ENCODE measurements around the gene SPACA7. TPM values are rescaled to one million over a fixed set of nuclear protein-coding genes. Genes with fewer than 3 reads are reported as not detected.
"Not testable (repeated sequence)": the region's sequence is repeated elsewhere in the genome, so short reads cannot be mapped to it uniquely, and the experiment has no call there.

Gene SPACA7
- total and polyA plus RNA-seq, 9 of the 15 experiments (the other 6 are each of a cell fraction or from before 2014, with no cell fraction given), result not detected

- TF ChIP-seq RERE (CRISPR knock-in tag; IDR thresholded peaks at IDR 0.05; ENCODE audit: borderline replicate concordance) (no peak), ZNF146 (CRISPR knock-in tag; IDR thresholded peaks at IDR 0.05; ENCODE audit: unreplicated experiment) (no peak), HLTF (IDR thresholded peaks at IDR 0.05) (no peak), ILK (tag; IDR thresholded peaks at IDR 0.05; ENCODE audit: borderline replicate concordance, low read depth) (no peak), ZNF644 (tag; IDR thresholded peaks at IDR 0.05; ENCODE audit: low read depth) (no peak), ZKSCAN8 (CRISPR knock-in tag; IDR thresholded peaks at IDR 0.05) (no peak), CBX5 (IDR thresholded peaks at IDR 0.05; ENCODE audit: borderline replicate concordance, low read depth) (no peak), NCOA1 (IDR thresholded peaks at IDR 0.05; ENCODE audit: low read depth) (no peak), MAFK (IDR thresholded peaks at IDR 0.05; ENCODE audit: low read length) (no peak), DNMT1 (IDR thresholded peaks at IDR 0.05) (no peak), ZNF311 (CRISPR knock-in tag; IDR thresholded peaks at IDR 0.05) (no peak), SMARCC2 (IDR thresholded peaks at IDR 0.05; ENCODE audit: low read depth) (no peak), MAZ (CRISPR knock-in tag; conservative IDR thresholded peaks at IDR 0.05 in 1 of 2, IDR thresholded peaks at IDR 0.05 in 1 of 2) (no peak), ZNF512 (tag; IDR thresholded peaks at IDR 0.05) (no peak)
Observed at GRCh38 chr13:112431734-112432133, 55.6 kb downstream of the SPACA7 start (continued).

GRCh38 chr13:112432734-112433133 is 56.6 kb downstream of the SPACA7 start:
- H3K9me1 ChIP-seq (ENCODE audit: control insufficient read depth, insufficient read depth, low read length); in situ Hi-C loops (cut with MboI); H2AFZ ChIP-seq (ENCODE audit: low read depth, low read length); CTCF ChIA-PET (ENCODE audit: low intra/inter-chr PET ratio); DNase-seq (ENCODE audit: extremely low read depth in 1 of 4, low spot score in 3 of 4); H3K9me3 ChIP-seq (replicated peaks; ENCODE audit: control insufficient read depth, insufficient read depth, low read depth, low read length); H3K4me3 ChIP-seq; H3K79me2 ChIP-seq (ENCODE audit: control insufficient read depth, insufficient read depth, low read length); H3K27ac ChIP-seq (ENCODE audit: extremely low read depth, low read depth, low read length); H3K4me2 ChIP-seq (ENCODE audit: insufficient read depth, low read length); H3K36me3 ChIP-seq (ENCODE audit: control insufficient read depth, insufficient read depth, low read length); intact Hi-C loops (cut with micrococcal nuclease); H3K27me3 ChIP-seq (ENCODE audit: control insufficient read depth in 2 of 2, insufficient read depth in 2 of 2, low read length in 2 of 2); BruUV-seq (replicated peaks); FAIRE-seq; POLR2A ChIA-PET; H3K4me1 ChIP-seq (replicated peaks in 1 of 2; ENCODE audit: control insufficient read depth in 2 of 2, insufficient read depth in 2 of 2, low read length in 2 of 2); ATAC-seq; H3K9ac ChIP-seq (ENCODE audit: insufficient read depth in 1 of 2, low read depth in 2 of 2, low read length in 2 of 2); H4K20me1 ChIP-seq (replicated peaks; ENCODE audit: control insufficient read depth, insufficient read depth, low read length): not testable (repeated sequence)
- WGBS (ENCODE audit: insufficient coverage, low coverage, missing lambda C conversion rate), result 0% methylated on average over 4 of the region's 5 CpGs

Measured in K562 (cell line).